HG03571 (cell line): ENCODE results near the gene TMEM92.

ENCODE experiments used
- ATAC-seq: cut with Tn5 transposase; IDR thresholded peaks from one replicate; pipeline ENCODE4 v1.9.1; 2021; ENCODE audit not compliant: unreplicated experiment

The TMEM92 gene

GRCh38 chr17:50274142-50274896 lies at the start of gene TMEM92:
Gene TMEM92 (plus strand): TSS chr17:50274466. CDS start chr17:50274502, 36 bp downstream.
- ATAC-seq = no peak

GRCh38 chr17:50225701-50226240 lies 48.5 kb upstream of the TMEM92 start:
- ATAC-seq = no peak

- ATAC-seq = no peak
Observed at GRCh38 chr17:50234581-50234980, 39.7 kb upstream of the TMEM92 start.

GRCh38 chr17:50237901-50238300 lies 36.4 kb upstream of the TMEM92 start:
- no peak for ATAC-seq

- no peak for ATAC-seq
Observed at GRCh38 chr17:50238601-50239280, 35.5 kb upstream of the TMEM92 start.

- ATAC-seq = no peak
Observed at GRCh38 chr17:50239937-50240336, 34.3 kb upstream of the TMEM92 start.

GRCh38 chr17:50240851-50241250 lies 33.4 kb upstream of the TMEM92 start:
- no peak for ATAC-seq

- no peak for ATAC-seq
Observed at GRCh38 chr17:50241431-50241830, 32.8 kb upstream of the TMEM92 start.

- ATAC-seq = no peak
Observed at GRCh38 chr17:50244771-50245170, 29.5 kb upstream of the TMEM92 start.

GRCh38 chr17:50248255-50248654 lies 26.0 kb upstream of the TMEM92 start:
- no peak for ATAC-seq

- ATAC-seq = no peak
Observed at GRCh38 chr17:50252781-50253180, 21.5 kb upstream of the TMEM92 start.

- ATAC-seq = no peak
Observed at GRCh38 chr17:50255766-50256635, 18.3 kb upstream of the TMEM92 start.

GRCh38 chr17:50256826-50257618 lies 17.2 kb upstream of the TMEM92 start:
- no peak for ATAC-seq

- no peak for ATAC-seq
Observed at GRCh38 chr17:50257676-50258224, 16.5 kb upstream of the TMEM92 start.

- ATAC-seq = no peak
Observed at GRCh38 chr17:50258647-50259476, 15.4 kb upstream of the TMEM92 start.

GRCh38 chr17:50259477-50260324 lies 14.6 kb upstream of the TMEM92 start:
- ATAC-seq = no peak

- no peak for ATAC-seq
Observed at GRCh38 chr17:50260501-50260911, 13.8 kb upstream of the TMEM92 start.
